Measurements from ENCODE around the gene TERT. TPM values are rescaled to one million over a fixed set of nuclear protein-coding genes. Genes with fewer than 3 reads are reported as not detected.
"Not testable (repeated sequence)": the region's sequence is repeated elsewhere in the genome, so short reads cannot be mapped to it uniquely, and the experiment has no call there.

TERT gene
- total and polyA plus RNA-seq, 2 donors, result not detected

DNA sequence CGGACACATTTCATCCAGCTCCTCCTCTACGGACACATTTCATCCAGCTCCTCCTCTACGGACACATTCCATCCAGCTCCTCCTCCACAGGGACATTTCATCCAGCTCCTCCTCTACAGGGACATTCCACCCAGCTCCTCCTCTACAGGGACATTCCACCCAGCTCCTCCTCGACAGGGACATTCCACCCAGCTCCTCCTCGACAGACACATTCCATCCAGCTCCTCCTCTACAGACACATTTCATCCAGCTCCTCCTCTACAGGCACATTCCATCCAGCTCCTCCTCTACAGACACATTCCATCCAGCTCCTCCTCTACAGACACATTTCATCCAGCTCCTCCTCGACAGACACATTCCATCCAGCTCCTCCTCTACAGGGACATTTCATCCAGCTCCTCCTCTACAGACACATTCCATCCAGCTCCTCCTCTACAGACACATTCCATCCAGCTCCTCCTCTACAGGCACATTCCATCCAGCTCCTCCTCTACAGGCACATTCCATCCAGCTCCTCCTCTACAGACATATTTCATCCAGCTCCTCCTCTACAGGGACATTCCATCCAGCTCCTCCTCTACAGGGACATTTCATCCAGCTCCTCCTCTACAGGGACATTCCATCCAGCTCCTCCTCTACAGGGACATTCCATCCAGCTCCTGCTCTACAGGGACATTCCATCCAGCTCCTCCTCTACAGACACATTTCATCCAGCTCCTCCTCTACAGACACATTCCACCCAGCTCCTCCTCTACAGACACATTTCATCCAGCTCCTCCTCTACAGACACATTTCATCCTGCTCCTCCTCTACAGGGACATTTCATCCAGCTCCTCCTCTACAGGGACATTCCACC, 32.3 kb upstream of the TERT start:
- not testable (repeated sequence) for H3K4me3 ChIP-seq (ENCODE audit: low read depth, low read length); H3K27ac ChIP-seq (ENCODE audit: low read depth); H3K4me1 ChIP-seq (ENCODE audit: insufficient read depth); H3K36me3 ChIP-seq (ENCODE audit: insufficient read depth); DNase-seq (ENCODE audit: extremely low spot score)
- WGBS, result 50% methylated on average over 6 of the region's 6 CpGs

DNA sequence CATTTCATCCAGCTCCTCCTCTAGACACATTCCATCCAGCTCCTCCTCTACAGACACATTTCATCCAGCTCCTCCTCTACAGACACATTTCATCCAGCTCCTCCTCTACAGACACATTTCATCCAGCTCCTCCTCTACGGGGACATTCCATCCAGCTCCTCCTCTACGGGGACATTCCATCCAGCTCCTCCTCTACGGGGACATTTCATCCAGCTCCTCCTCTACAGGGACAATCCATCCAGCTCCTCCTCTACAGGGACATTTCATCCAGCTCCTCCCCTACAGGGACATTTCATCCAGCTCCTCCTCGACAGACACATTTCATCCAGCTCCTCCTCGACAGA, 31.6 kb upstream of the TERT start:
- not testable (repeated sequence) for DNase-seq (ENCODE audit: extremely low spot score); H3K27ac ChIP-seq (ENCODE audit: low read depth); H3K4me1 ChIP-seq (ENCODE audit: insufficient read depth); H3K4me3 ChIP-seq (ENCODE audit: low read depth, low read length); H3K36me3 ChIP-seq (ENCODE audit: insufficient read depth)
- 85% methylated on average over 5 of the region's 5 CpGs for WGBS

DNA sequence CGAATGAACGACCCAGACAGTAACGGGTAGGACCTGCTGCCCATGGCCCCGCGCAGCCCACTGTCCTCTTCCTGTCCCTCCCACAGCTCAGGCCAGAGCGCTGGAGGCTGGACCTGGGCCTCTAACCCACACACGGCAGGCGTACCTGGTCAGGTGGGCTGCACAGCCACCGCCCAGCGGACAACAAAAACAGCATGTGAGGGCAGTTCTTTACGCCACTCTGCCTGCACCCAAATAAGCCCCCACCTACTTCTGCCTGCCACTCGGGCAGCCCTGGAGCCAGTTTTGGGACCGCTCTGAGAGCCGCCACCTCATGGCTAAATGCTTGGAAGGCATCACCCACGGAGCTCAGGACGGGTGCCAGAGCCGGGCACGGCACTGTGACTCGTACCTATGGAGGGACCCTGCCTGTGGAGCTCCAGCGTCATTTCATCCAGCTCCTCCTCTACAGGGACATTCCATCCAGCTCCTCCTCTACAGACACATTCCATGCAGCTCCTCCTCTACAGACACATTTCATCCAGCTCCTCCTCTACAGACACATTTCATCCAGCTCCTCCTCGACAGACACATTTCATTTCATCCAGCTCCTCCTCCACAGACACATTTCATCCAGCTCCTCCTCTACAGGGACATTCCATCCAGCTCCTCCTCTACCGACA, 31.1 kb upstream of the TERT start:
- no peak overlapping the region for H3K4me3 ChIP-seq (ENCODE audit: low read depth, low read length)
- H3K4me1 ChIP-seq (ENCODE audit: insufficient read depth), result no peaks in the 10 kb centered on the region
- no peak for DNase-seq (ENCODE audit: extremely low spot score)
- H3K36me3 ChIP-seq (ENCODE audit: insufficient read depth), result peaks cover 5% of the 10 kb centered on the region
- H3K27ac ChIP-seq (ENCODE audit: low read depth), result no peak overlapping the region
- 91% methylated on average over 22 of the region's 22 CpGs for WGBS

- H3K4me3 ChIP-seq (ENCODE audit: low read depth, low read length), result no peak overlapping the region
- peaks cover 5% of the 10 kb centered on the region for H3K36me3 ChIP-seq (ENCODE audit: insufficient read depth)
- 92% methylated on average over 17 of the region's 17 CpGs for WGBS
- no peaks in the 10 kb centered on the region for H3K4me1 ChIP-seq (ENCODE audit: insufficient read depth)
- no peak overlapping the region for H3K27ac ChIP-seq (ENCODE audit: low read depth)
- no peak for DNase-seq (ENCODE audit: extremely low spot score)
These were observed 30.4 kb upstream of the TERT start for GRCh38 chr5:1325191-1325741.

DNA sequence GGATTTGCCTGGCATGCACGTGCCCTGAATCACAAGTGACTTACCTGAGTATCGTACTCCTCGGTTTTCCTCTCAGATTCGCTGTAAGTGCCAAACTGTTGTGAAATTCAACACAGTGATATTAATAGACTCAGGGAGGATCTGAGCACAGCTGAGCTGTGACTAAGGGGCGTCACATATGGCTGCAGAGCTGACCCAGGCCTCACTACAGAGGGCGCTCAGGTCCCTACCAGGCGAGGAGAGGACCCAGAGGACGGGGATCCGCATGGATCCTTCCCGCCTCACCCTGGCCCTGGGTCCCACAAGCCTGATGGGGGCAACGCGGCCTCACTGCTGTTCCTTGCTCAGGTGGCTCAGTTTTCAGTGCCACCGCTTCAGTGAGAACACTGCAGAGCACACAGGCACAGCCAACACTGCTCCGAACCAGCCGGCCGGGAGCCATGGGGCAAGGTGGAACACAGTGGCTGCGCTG, 29.9 kb upstream of the TERT start:
- no peak overlapping the region for H3K27ac ChIP-seq (ENCODE audit: low read depth)
- 92% methylated on average over 17 of the region's 17 CpGs for WGBS
- H3K4me3 ChIP-seq (ENCODE audit: low read depth, low read length), result no peak overlapping the region
- no peaks in the 10 kb centered on the region for H3K4me1 ChIP-seq (ENCODE audit: insufficient read depth)
- peaks cover 5% of the 10 kb centered on the region for H3K36me3 ChIP-seq (ENCODE audit: insufficient read depth)
- no peak for DNase-seq (ENCODE audit: extremely low spot score)

- no peak overlapping the region for H3K4me3 ChIP-seq (ENCODE audit: low read depth, low read length)
- H3K36me3 ChIP-seq (ENCODE audit: insufficient read depth), result peaks cover 5% of the 10 kb centered on the region
- DNase-seq (ENCODE audit: extremely low spot score), result no peak
- 96% methylated on average over 15 of the region's 15 CpGs for WGBS
- no peaks in the 10 kb centered on the region for H3K4me1 ChIP-seq (ENCODE audit: insufficient read depth)
- H3K27ac ChIP-seq (ENCODE audit: low read depth), result no peak overlapping the region
These were observed 29.4 kb upstream of the TERT start for GRCh38 chr5:1324301-1324700.

- Histone ChIP-seq H3K27ac (ENCODE audit: low read depth) (no peak overlapping the region), H3K4me1 (ENCODE audit: insufficient read depth) (no peaks in the 10 kb centered on the region), H3K4me3 (ENCODE audit: low read depth, low read length) (no peak overlapping the region), H3K36me3 (ENCODE audit: insufficient read depth) (peaks cover 5% of the 10 kb centered on the region)
- DNase-seq (ENCODE audit: extremely low spot score), result no peak
- WGBS, result 93% methylated on average over 13 of the region's 13 CpGs
These were observed 28.9 kb upstream of the TERT start for GRCh38 chr5:1323803-1324173.

DNA sequence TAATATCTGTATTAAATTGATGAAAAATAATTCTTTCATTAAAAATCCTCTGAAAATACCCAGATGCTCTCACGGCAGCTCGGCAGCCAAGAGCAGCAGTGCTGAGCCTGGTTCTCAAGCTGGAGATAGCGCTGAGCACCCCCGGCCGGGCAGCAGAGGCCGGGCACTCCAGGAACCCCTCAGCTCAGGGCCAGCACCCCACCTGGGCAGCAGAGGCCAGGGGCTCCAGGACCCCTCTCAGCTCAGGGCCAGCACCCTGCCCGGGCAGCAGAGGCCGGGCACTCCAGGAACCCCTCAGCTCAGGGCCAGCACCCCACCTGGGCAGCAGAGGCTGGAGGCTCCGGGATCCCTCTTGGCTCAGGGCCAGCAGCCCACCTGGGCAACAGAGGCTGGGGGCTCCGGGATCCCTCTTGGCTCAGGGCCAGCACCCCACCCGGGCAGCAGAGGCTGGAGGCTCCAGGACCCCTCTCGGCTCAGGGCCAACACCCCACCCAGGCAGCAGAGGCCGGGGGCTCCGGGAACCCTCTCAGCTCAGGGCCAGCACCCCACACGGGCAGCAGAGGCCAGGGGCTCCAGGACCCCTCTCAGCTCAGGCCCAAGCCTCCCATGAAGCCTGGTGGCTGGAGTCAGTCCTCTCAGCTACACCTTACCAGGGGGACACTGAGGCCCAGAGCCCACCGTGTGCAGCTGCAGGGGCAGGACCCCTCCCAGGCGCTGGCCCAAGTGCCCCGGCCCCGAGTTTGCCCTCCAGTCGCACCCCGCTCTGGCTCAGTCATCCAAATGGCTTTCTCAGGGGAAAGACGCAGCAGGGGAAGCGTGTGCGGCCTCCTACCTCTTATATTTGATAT, 28.3 kb upstream of the TERT start:
- Histone ChIP-seq H3K36me3 (ENCODE audit: insufficient read depth) (peaks cover 5% of the 10 kb centered on the region), H3K27ac (ENCODE audit: low read depth) (no peak overlapping the region), H3K4me3 (ENCODE audit: low read depth, low read length) (no peak overlapping the region), H3K4me1 (ENCODE audit: insufficient read depth) (no peaks in the 10 kb centered on the region)
- no peak for DNase-seq (ENCODE audit: extremely low spot score)
- WGBS, result 86% methylated on average over 24 of the region's 24 CpGs

- Histone ChIP-seq H3K27ac (ENCODE audit: low read depth) (no peak overlapping the region), H3K4me3 (ENCODE audit: low read depth, low read length) (no peak overlapping the region), H3K4me1 (ENCODE audit: insufficient read depth) (no peaks in the 10 kb centered on the region), H3K36me3 (ENCODE audit: insufficient read depth) (peaks cover 5% of the 10 kb centered on the region)
- no peak for DNase-seq (ENCODE audit: extremely low spot score)
- 95% methylated on average over 22 of the region's 22 CpGs for WGBS
These were observed 27.4 kb upstream of the TERT start for GRCh38 chr5:1322036-1322900.

GRCh38 chr5:1321576-1321975, 26.7 kb upstream of the TERT start:
- no peak for DNase-seq (ENCODE audit: extremely low spot score)
- Histone ChIP-seq H3K4me1 (ENCODE audit: insufficient read depth) (no peaks in the 10 kb centered on the region), H3K4me3 (ENCODE audit: low read depth, low read length) (no peak overlapping the region), H3K27ac (ENCODE audit: low read depth) (no peak overlapping the region), H3K36me3 (ENCODE audit: insufficient read depth) (peaks cover 5% of the 10 kb centered on the region)
- 95% methylated on average over 16 of the region's 16 CpGs for WGBS

GRCh38 chr5:1320436-1321344, 25.8 kb upstream of the TERT start:
- WGBS, result 91% methylated on average over 36 of the region's 36 CpGs
- no peak overlapping the region for H3K4me3 ChIP-seq (ENCODE audit: low read depth, low read length)
- no peaks in the 10 kb centered on the region for H3K4me1 ChIP-seq (ENCODE audit: insufficient read depth)
- no peak for DNase-seq (ENCODE audit: extremely low spot score)
- H3K27ac ChIP-seq (ENCODE audit: low read depth), result no peak overlapping the region
- H3K36me3 ChIP-seq (ENCODE audit: insufficient read depth), result peaks cover 5% of the 10 kb centered on the region

Data from urinary bladder (tissue), 4 donors.